GM23248 (cell line): Measurements from ENCODE around the gene TTR.

ENCODE experiments used
- EZH2 ChIP-seq: fragments of 200-600 bp; sonication (generic); IDR thresholded peaks from 2 replicates; pipeline ENCODE4 v1.6.1; 2018; ENCODE audit warnings: antibody characterized with exemption, mild to moderate bottlenecking; ENCODE audit not compliant: insufficient read depth, poor library complexity, severe bottlenecking
- EZH2phosphoT487 ChIP-seq: fragments of 200-600 bp; sonication (generic); IDR thresholded peaks from 2 replicates; pipeline ENCODE4 v1.6.1; 2018; ENCODE audit warnings: antibody characterized with exemption, moderate library complexity, mild to moderate bottlenecking, low read depth; ENCODE audit not compliant: insufficient read depth

- no peak for TF ChIP-seq EZH2
- no peak for TF ChIP-seq EZH2phosphoT487
Observed at GRCh38 chr18:31591628-31592027, at the start of gene TTR.
